ENCODE results near the gene RPTOR.
"Not testable (repeated sequence)": the region's sequence is repeated elsewhere in the genome, so short reads cannot be mapped to it uniquely, and the experiment has no call there.

RPTOR gene

GRCh38 chr17:80619535-80620235 is 75.0 kb downstream of the RPTOR start:
- no peak for DNase-seq

DNA sequence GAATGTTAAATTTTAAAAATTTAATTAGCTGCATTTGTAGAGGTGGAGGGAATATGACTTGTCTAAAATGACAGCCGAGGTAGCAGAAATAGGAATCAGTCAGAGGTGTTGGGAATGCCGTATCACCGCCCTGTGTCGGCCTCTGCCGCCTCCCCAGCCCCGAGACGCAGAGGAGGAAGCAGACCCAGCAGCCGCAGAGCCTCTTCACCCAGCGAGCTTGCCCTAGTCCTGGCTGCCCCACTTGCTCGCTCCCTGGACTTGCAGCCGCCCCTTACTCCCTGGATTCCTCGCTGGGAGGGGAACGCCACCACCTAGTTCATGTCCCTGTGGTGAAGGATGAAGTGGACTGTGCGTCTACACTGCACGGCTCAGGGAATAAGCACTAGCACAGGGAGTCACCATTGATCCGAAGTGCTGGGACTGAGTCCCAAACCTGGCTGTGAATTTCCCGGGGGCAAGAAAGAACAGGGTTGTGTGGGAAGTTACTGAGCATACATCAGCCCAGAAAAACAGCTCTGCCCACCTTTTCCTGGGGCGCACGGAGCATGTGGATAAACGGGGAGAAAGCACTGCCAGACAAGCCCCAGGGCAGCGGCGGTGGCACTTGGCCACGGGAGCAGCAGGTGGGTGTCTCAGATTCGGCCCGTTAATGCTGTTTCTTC is 76.8 kb downstream of the RPTOR start:
- no peak for DNase-seq

- DNase-seq, result no peak
These were observed 77.3 kb downstream of the RPTOR start for GRCh38 chr17:80621997-80622357.

- no peak for DNase-seq
These were observed 80.2 kb downstream of the RPTOR start for GRCh38 chr17:80624864-80625263.

DNA sequence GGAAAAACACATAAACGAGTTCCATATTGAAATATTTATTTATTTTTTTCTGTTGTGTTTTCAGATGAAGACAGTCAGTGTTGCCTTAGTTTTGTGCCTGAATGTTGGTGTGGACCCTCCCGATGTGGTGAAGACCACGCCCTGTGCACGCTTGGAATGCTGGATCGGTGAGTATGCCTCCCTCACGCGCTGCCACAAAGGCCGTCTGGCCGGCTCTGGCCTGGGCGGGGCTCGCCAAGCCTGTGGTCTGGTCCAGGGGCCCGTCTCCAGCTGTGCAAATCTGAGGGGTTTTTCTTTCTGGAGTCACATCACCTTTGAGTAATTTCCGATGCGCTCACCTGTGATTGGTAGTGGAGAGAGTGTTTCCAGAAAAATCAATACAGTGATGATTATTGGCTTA is 81.0 kb downstream of the RPTOR start:
- no peak for DNase-seq

- DNase-seq, result not testable (repeated sequence)
These were observed 84.2 kb downstream of the RPTOR start for GRCh38 chr17:80628881-80629280.

GRCh38 chr17:80629298-80630028 is 84.8 kb downstream of the RPTOR start:
- DNase-seq, result no peak

GRCh38 chr17:80630560-80631120 is 86.0 kb downstream of the RPTOR start:
- no peak for DNase-seq

DNA sequence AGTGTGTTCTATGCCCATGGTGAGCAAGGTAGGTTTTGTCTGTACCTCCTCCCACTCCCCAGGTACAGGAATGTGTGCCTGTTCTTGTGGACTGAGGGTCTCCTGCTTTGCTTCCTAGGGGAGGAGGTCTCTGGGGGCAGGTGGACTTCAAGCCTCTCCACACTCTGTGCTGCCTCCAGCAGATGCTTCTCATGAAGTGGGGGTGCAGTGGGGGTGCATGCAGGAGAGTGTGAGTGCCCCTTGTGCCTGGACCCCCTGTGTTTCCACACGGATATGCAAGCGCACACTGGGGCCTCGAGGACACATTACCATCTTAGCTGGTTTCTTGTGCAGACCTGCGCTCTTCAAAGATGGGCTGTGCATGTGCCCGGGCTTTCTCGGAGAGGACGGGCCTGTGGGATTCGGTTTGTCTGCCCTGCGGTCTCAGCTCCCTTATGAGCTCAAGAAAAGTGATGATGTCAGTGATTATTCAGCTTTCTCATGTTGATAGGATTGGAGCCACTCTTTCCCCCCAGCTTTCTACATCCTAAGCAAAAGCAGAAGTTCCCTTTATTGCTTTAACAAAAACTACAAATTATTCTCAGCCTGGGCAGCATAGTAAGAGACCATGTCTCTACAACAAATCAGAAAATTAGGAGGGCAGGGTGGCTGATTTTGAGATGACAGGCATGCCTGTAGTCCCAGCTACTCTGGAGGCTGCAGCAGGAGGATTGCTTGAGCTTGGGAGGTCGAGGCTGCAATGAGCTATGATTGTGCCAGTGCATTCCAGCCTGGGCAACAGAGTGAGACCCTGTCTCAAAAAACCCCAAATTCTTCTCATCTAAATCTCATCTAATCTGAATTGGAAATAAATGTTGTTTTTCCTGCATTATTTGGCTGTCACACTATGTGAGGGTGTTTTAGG is 86.8 kb downstream of the RPTOR start:
- no peak for DNase-seq

DNA sequence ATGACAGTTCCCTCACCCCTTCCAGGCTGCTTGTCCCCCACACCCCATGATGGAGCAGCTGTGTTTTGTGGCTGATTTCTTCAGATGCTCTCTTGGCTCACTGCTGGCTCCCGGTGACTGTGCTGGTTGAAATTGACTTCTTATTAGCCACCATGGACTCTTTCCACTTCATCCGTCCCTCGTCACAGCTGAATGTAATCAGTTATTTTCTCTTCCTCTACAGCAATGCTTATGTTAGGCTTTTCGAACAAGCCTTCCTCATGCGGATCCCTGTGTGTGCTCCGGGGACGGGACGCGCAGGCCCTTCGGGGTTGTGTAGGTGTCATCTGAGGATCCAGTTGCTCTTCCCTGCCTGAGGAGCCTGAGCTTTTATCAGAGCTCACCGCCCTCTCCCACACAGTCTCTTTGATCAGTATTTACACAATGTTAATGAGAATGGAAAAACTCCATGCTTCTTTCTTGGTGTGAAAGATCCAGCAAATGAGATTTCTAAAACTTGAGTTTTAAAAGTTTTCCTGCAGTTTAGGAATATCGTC is 87.5 kb downstream of the RPTOR start:
- no peak for DNase-seq

DNA sequence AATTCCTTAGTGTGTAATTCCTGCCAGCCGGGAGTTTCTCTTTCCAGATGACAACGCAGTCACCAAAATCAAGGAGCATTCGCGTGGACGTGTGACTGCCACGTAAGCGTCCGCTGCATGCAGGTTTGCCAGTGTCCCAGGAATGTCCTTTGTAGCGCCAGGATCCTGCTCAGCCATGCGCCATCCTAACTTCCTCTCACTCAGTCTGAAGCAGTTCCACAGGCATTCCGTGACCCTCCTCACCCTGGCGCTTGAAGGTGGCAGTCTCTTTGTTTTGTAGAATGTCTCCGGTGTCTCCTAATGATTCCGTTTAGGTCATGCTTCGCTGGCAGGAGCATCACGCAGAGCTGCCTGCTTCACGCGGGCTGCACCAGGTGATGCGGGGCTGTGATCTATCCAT is 88.6 kb downstream of the RPTOR start:
- no peak for DNase-seq

- DNase-seq, result no peak
These were observed 89.4 kb downstream of the RPTOR start for GRCh38 chr17:80633994-80634566.

DNA sequence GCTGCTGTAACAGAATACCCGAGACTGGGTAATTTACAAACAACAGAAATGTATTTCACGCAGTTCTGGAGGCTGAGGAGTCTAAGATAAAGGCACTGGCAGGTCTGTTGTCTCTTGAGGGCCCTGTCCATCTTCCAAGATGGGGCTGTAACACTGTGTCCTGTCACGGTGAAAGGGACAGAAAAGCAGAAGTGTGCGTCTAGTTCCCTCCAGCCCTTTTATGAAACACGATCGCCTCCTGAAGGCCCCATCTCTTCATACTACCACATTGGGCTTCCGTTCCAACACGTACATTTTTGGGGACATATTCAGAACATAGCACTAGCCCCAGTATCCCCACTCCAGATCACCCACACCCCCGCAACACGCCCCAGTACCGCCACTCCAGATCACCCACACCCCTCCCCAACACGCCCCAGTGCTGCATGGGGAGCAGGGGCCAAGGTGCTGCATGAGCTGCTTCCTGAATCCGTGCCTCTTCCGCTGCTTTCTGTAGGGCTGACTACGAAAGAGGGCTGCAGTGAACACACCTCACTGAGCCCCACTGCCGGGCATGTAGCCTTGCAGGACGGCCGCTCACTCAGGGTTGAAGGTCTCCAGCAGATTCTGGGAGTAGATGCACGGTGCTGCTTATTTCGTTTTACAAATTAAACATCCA is 91.9 kb downstream of the RPTOR start:
- no peak for DNase-seq

- no peak for DNase-seq
These were observed 92.6 kb downstream of the RPTOR start for GRCh38 chr17:80637048-80637781.

DNA sequence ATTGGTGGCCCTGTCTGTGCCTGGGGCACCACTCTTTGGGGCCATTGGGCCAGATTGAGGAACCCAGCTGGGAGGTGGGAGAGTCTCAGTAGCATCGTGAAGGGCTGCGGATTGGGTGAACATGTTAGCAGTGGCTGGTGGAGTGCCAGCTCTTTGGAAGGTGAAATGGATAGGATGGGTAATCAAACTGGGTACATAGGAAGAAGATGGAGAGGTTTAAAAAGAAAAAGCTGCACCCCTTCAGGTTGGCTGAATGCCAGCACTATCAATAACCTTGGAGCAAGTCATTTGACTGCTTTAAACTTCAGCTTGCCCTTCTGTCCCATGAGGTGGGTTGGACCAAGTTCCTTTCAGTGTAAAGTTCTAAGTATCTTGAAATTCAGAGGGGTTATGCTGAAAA is 95.0 kb downstream of the RPTOR start:
- no peak for DNase-seq

DNA sequence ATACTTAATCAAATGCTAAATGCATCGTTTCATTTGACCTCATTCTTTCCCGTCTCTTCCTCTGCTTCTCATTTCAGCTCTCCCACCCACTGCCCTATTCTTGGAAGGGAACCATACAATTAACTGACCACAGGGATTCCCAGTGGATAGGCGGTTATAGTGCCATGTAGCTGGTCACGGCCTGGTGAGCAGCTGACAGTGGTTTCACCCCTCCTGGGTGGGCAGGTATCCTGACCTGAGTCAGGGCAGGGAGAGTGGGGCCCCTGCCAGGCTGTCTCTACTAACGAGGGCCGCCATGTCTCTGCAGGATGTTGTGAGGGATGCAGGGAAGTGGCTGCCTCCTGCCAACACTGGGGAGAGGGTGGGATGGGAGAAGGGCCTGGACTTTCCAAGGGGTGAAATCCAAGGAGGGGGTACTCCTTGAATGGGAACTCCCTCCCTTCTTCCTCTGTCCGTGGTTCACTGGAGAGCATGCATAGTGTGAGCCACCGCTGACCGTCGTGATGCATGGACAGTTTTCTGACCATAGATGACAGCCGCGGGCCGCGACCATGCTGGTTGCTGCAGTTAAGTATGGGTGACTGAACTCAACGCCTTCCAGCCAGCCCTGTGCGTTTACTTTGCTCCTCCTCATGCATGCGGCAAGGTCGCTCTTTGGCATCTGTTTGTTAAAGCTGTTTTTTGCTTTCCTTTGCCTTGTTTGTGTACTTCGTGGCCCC is 95.9 kb downstream of the RPTOR start:
- no peak for DNase-seq

DNA sequence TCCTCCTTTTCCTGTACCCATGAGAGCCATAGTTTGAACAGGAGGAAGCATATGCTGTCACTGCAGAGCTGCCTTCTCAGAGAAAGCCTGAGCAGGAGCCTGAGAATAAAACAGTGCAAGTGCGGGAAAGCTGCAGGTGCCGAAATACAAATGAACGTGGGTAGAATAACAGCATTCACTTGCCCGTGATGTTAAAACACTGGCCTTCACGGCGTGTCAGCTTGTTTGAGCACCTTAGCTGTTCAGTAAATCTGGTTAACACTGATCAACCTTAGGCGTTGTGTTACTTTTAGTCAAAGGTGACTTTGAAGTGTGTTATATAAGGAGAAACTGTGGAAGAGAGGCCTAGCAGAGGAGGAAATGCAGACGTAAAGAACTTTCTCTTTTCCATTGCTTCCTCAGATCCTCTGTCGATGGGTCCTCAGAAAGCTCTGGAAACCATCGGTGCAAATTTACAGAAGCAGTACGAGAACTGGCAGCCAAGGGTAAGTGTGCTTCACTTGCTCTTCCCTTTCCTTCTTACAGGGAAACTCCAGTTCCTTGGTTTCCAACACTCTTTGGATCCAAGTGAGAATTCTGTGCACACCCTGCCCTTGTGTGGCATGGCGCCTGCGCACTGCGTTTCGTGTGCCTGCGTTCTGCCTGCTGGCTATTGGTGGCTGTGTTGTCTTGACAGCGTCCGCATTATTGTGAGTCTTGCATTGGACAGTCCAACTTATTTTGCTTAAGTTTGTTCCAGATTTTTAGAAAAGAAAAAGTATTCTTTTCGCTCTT is 98.9 kb downstream of the RPTOR start:
- DNase-seq, result no peak

DNA sequence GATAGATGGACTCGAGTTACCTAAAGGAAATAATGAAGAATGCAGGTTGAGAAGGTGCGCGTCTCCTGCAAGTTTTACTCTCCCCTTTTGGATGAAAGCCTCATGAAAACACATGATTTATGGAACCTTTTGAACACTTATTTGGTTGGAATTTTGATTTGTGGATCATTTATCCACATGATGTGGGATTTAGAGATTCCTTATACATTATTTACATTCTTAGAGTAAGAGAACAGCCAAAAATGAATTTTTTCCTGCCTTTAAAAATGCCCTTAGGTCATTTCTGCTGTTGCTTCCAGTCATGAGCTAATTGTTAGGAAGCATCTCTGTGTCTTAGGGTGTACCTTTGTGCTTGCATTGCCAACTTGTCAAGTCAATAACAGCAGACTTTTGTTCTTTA is 99.9 kb downstream of the RPTOR start:
- no peak for DNase-seq

DNA sequence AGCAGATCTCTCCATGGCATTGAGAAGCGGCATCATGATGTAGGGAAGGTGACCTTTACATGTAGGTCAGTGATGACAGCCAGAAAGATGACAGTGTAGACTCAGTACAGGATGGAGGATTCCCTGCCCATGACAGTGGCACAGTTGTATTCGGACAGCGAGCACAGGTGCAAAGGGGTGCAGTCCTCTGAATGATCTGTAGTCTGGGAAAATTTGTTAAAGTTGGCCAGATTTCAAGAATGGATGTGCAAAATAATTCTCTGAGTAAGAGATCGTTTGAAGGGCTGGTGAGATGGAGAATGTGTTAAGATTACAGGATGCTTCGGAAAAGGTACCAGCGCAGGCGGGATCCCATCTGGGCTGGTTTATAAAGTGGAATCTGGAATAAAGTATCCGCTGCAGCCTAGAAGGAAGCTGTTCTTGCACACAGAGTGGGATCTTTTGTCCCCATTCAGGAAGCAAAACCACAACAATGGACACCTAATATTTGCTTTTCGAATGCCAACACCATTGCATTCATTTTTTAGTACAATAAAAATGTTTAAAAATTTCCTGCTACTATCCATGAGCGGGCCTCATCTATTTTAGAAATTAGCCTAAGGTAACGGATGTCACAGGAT is 101.2 kb downstream of the RPTOR start:
- DNase-seq, result no peak

Data from NCI-H1417 treated with DMSO at 0.1 percent for 48 hours (cell line).